Bronchial epithelial cell (primary cell): ENCODE measurements around the gene AGBL5. TPM values are rescaled to one million over a fixed set of nuclear protein-coding genes. Genes with fewer than 3 reads are reported as not detected.

Experiments used
- DNase-seq: peaks from one replicate; pipeline ENCODE4 v3.0.0-alpha.2; 2010; ENCODE audit warnings: low read depth
- FAIRE-seq: peaks from 2 replicates; lab custom pipeline; 2011; peaks lifted over from hg19 to GRCh38; lab: Jason Lieb, UNC
- H3K27me3 ChIP-seq: 2 replicates; pipeline ENCODE4 v1.5.1; 2011; ENCODE audit warnings: low read length; ENCODE audit not compliant: control insufficient read depth, insufficient read depth
- H3K36me3 ChIP-seq: 2 replicates; pipeline ENCODE4 v1.5.1; 2011; ENCODE audit warnings: low read length; ENCODE audit not compliant: control insufficient read depth, insufficient read depth
- H3K4me3 ChIP-seq: 2 replicates; pipeline ENCODE4 v1.5.1; 2011; ENCODE audit warnings: mild to moderate bottlenecking, low read depth, low read length, control low read depth
- total RNA-seq: library from RNA; depleted of rRNA; stranded (reverse); fragments of >200 nt; gene quantifications from 2 replicates; pipeline ENCODE4 v1.2.1, GENCODE V29; 2014
- TF ChIP-seq, protein P1 (sequence below): IDR thresholded peaks from 2 replicates; pipeline ENCODE4 v1.5.1; 2011; ENCODE audit warnings: mild to moderate bottlenecking, moderate library complexity, low read length, control low read depth, inconsistent platforms; ENCODE audit not compliant: insufficient read depth, severe bottlenecking

Gene AGBL5
- total RNA-seq, 1 donor from 2014 or later, result 9.2 TPM

DNA sequence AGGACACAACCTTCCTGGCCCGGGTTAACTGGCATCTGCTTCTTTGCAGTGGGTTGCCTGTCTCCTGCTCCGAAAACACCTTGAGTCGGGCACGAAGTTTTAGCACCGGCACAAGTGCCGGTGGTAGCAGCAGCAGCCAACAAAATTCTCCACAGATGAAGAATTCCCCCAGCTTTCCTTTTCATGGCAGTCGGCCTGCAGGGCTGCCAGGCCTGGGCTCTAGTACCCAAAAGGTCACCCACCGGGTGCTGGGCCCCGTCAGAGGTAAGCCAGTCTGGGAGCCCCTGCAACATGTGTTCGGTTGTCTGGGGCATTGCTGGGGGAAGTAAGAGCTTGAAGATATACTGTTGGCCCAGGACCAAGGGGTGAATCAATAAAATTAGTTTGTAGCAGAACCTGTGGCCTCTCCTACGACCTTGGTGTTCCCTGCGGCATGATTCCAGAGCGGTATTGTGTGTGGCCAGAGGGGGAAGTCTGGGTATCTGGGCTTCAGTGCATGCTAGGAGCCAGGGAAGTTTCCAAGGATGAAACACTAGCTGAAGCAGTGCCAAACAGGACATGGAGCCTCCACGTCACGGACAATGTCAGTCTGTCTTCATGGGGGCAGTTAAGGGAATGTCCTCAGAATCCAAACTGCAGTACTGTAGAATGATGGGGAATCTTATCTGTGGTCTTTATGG, 7.8 kb downstream of the AGBL5 start:
- Histone ChIP-seq H3K36me3 (peaks cover 19% of the 10 kb centered on the region), H3K27me3 (no peaks in the 10 kb centered on the region), H3K4me3 (no peak overlapping the region)
- TF ChIP-seq, protein P1, sequence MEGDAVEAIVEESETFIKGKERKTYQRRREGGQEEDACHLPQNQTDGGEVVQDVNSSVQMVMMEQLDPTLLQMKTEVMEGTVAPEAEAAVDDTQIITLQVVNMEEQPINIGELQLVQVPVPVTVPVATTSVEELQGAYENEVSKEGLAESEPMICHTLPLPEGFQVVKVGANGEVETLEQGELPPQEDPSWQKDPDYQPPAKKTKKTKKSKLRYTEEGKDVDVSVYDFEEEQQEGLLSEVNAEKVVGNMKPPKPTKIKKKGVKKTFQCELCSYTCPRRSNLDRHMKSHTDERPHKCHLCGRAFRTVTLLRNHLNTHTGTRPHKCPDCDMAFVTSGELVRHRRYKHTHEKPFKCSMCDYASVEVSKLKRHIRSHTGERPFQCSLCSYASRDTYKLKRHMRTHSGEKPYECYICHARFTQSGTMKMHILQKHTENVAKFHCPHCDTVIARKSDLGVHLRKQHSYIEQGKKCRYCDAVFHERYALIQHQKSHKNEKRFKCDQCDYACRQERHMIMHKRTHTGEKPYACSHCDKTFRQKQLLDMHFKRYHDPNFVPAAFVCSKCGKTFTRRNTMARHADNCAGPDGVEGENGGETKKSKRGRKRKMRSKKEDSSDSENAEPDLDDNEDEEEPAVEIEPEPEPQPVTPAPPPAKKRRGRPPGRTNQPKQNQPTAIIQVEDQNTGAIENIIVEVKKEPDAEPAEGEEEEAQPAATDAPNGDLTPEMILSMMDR, result no peak
- DNase-seq (no peak), FAIRE-seq (no peak)

DNA sequence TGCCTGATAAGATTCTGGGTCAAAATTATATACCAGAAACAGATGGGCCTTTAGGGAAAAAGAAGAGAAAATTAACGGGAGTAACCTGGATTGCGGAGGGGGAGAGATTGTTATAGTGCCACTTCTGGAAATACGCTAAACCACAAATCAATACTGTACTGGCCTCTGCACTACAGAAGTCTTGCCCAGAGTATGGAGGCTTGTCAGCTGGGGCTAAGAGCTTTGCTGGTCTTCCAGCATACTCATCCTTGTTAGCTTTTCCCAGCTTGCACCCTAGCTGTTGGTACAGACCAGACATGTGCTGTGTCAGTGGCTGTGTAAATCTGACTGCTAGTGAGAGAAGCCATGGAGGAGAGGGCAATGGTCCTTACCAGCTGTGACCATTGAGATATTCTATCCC, 8.9 kb downstream of the AGBL5 start:
- TF ChIP-seq, protein P1, result no peak
- Histone ChIP-seq H3K4me3 (no peak overlapping the region), H3K27me3 (no peaks in the 10 kb centered on the region), H3K36me3 (peaks cover 11% of the 10 kb centered on the region)
- no peak for DNase-seq
- no peak for FAIRE-seq

DNA sequence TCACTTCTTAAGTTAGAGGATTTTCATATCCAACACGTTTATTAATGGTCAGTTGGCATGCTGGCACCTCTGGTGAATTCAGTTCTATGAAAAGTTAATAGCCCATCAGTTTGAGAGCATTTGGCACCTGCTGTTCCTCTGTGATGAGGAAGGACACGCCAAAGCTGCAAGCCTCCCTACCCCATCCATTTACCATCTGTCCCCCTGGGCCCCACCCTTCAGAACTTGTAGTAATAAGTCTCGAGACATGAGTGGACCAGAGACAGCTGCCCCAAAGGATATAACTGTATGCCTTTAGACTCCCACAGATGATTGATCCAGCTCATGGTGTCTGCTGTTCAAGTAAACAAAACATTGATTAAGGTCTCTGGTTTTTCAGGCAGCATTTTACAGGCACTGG, 13.7 kb downstream of the AGBL5 start:
- H3K4me3 ChIP-seq, result no peak overlapping the region
- H3K36me3 ChIP-seq, result peaks cover 10% of the 10 kb centered on the region
- TF ChIP-seq, protein P1, result no peak
- no peaks in the 10 kb centered on the region for H3K27me3 ChIP-seq
- FAIRE-seq (no peak), DNase-seq (no peak)

DNA sequence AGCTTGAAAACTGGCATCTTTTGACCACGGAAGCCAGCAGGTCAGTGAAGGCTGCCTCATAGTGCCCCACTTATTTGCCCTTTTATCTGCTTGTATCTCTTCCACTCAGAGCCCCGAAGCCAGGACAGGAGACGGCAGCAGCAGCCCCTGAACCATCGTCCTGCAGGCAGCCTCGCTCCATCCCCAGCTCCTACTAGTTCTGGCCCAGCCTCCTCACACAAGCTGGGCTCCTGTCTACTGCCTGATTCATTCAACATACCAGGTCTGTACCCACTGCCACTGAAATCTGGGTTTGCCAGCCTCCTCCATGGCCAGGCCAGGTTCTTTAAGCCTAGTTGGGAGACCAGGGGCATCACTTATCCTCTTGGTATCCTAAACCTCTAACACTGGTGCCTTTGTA, 15.9 kb downstream of the AGBL5 start:
- Histone ChIP-seq H3K27me3 (no peaks in the 10 kb centered on the region), H3K4me3 (no peak overlapping the region), H3K36me3 (peaks cover 12% of the 10 kb centered on the region)
- DNase-seq (no peak), FAIRE-seq (no peak)
- TF ChIP-seq, protein P1, result no peak

DNA sequence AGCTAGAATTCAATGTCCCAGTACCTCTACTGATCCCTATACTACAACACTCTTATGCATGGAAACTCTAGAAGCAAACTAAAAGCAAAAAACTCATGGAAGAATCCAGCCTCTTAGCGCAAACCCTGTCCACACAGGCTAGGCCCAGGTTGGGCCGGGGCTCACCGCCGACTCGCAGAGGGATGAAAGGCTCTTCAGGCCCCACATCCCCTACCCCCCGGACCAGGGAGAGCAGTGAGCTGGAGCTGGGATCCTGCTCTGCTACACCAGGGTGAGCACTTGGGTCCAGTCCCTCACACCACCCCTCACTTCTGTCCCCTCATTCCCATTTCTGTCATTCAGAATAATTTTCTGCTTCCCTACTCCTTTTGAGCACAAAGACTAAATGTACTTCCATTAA, 18.0 kb downstream of the AGBL5 start:
- peaks cover 12% of the 10 kb centered on the region for H3K36me3 ChIP-seq
- no peaks in the 10 kb centered on the region for H3K27me3 ChIP-seq
- H3K4me3 ChIP-seq, result no peak overlapping the region
- FAIRE-seq, result no peak
- TF ChIP-seq, protein P1, result no peak
- no peak for DNase-seq

DNA sequence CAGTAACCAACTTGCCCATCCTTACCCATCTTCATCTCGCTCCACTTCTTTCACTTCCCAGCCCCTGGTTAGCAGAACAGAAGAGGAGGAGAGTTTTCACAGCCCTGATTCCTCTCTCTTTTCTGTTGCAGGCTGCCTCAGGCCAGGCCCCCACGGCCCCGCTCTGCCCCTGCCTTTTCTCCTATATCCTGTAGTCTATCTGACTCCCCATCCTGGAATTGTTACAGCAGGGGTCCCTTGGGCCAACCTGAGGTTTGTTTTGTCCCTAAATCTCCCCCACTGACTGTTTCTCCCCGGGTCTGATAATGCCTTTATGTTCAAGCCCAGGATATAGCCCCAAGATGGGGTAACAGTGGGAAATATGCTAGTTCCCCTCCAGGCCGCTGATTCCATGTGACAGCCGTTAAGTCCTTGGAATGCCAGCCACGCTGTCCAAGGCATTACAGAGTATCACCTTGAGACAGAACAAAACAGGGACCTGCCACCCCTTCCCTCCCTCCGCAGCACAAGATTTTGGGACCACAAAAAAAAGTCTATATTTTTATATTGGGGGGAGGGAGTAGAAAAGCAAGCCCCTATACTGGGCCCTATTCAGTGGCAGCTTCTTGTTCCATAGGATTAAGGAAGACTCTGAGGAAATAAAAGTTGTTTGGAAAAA, 18.6 kb downstream of the AGBL5 start:
- H3K36me3 ChIP-seq, result peaks cover 12% of the 10 kb centered on the region
- DNase-seq, result no peak
- FAIRE-seq, result no peak
- no peaks in the 10 kb centered on the region for H3K27me3 ChIP-seq
- H3K4me3 ChIP-seq, result peak overlapping the region; percentile 93
- TF ChIP-seq, protein P1, result no peak
